NT2/D1 (cell line): ENCODE results near the gene TMEM252.

ENCODE experiments used
- DNase-seq: peaks from one replicate; pipeline ENCODE4 v3.0.0-alpha.2; 2011; ENCODE audit warnings: low read depth, low spot score
- H3K27me3 ChIP-seq: 2 replicates; pipeline ENCODE4 v1.6.0; 2011; ENCODE audit warnings: mild to moderate bottlenecking; ENCODE audit not compliant: insufficient read length, insufficient read depth
- H3K36me3 ChIP-seq: 2 replicates; pipeline ENCODE4 v1.6.1; 2011; ENCODE audit warnings: mild to moderate bottlenecking, low read length, mixed read lengths; ENCODE audit not compliant: insufficient read depth, insufficient read length
- H3K4me1 ChIP-seq: 2 replicates; pipeline ENCODE4 v1.5.1; 2011; ENCODE audit not compliant: insufficient read depth, insufficient read length
- H3K4me3 ChIP-seq: 2 replicates; pipeline ENCODE4 v1.5.1; 2011; ENCODE audit warnings: low read depth; ENCODE audit not compliant: insufficient read length
- H3K9ac ChIP-seq: 2 replicates; pipeline ENCODE4 v1.6.0; 2011; ENCODE audit warnings: low read depth; ENCODE audit not compliant: insufficient read length
- H3K9me3 ChIP-seq: 2 replicates; pipeline ENCODE4 v1.5.1; 2011; ENCODE audit warnings: mild to moderate bottlenecking, low read length; ENCODE audit not compliant: insufficient read depth
- SUZ12 ChIP-seq: IDR thresholded peaks from 2 replicates; pipeline ENCODE4 v1.6.1; 2011; ENCODE audit not compliant: insufficient read length, insufficient read depth; ENCODE audit errors: extremely low read depth
- YY1 ChIP-seq: IDR thresholded peaks from 2 replicates; pipeline ENCODE4 v1.6.1; 2011; ENCODE audit not compliant: insufficient read length, insufficient read depth
- ZNF274 ChIP-seq: IDR thresholded peaks from 2 replicates; pipeline ENCODE4 v1.6.1; 2011; ENCODE audit warnings: mild to moderate bottlenecking, low read depth, low read length

Gene TMEM252

GRCh38 chr9:68538200-68538599 lies 2.5 kb downstream of the TMEM252 start:
- Histone ChIP-seq H3K36me3 (no peaks in the 10 kb centered on the region), H3K4me1 (no peaks in the 10 kb centered on the region), H3K9me3 (no peaks in the 10 kb centered on the region), H3K9ac (no peak overlapping the region), H3K27me3 (peaks cover 4% of the 10 kb centered on the region), H3K4me3 (no peak overlapping the region)
- DNase-seq, result no peak
- TF ChIP-seq ZNF274, result no peak
- TF ChIP-seq YY1, result no peak
- TF ChIP-seq SUZ12, result no peak

DNA sequence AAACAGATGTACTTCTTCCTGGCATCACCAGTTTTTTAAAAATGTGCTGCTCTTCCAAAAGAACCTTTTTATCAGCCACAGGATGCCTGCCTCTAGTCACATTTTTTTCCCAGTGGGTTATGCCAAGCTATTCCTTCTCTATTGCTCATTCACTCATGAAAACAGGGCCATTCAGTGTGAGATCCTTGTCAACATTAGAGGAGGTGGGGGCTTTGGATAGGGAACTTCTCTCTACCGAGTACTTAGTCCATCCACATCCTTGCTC lies 3.1 kb downstream of the TMEM252 start:
- peaks cover 5% of the 10 kb centered on the region for H3K27me3 ChIP-seq
- no peaks in the 10 kb centered on the region for H3K9me3 ChIP-seq
- H3K9ac ChIP-seq, result no peak overlapping the region
- TF ChIP-seq SUZ12, result no peak
- no peak for TF ChIP-seq YY1
- no peak for TF ChIP-seq ZNF274
- no peak for DNase-seq
- no peaks in the 10 kb centered on the region for H3K4me1 ChIP-seq
- H3K4me3 ChIP-seq, result no peak overlapping the region
- H3K36me3 ChIP-seq, result no peaks in the 10 kb centered on the region

- peaks cover 3% of the 10 kb centered on the region for H3K27me3 ChIP-seq
- H3K9me3 ChIP-seq, result no peaks in the 10 kb centered on the region
- no peak overlapping the region for H3K4me3 ChIP-seq
- TF ChIP-seq SUZ12 (no peak), YY1 (no peak), ZNF274 (no peak)
- no peak for DNase-seq
- H3K4me1 ChIP-seq, result no peaks in the 10 kb centered on the region
- no peaks in the 10 kb centered on the region for H3K36me3 ChIP-seq
- no peak overlapping the region for H3K9ac ChIP-seq
Observed at GRCh38 chr9:68536876-68537615, 3.6 kb downstream of the TMEM252 start.

DNA sequence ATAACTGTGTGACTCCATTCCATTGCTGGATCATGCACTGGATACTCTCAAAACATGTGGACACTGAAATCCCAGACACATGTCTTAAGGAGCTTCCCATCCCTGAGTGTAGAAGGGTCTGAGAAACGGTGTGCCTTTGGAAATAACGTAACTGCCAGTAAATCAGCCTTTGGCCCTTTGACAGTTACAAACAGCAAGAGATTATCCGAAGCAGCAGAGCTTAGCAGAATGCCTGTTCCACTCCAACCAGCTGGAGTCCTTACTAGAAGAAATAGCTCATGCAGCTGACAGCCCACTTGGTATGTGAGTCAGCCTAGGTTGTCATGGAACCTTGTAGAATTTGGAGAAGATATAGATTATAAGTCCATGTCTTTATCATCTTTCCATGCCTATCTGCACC lies 7.0 kb downstream of the TMEM252 start:
- peaks cover 19% of the 10 kb centered on the region for H3K27me3 ChIP-seq
- no peak for TF ChIP-seq ZNF274
- no peak for TF ChIP-seq SUZ12
- TF ChIP-seq YY1, result no peak

GRCh38 chr9:68532131-68532530 lies 8.6 kb downstream of the TMEM252 start:
- no peaks in the 10 kb centered on the region for H3K4me1 ChIP-seq

More for the DNA sequence above, 7.0 kb downstream of the TMEM252 start:
- no peak for DNase-seq
- Histone ChIP-seq H3K9ac (no peak overlapping the region), H3K36me3 (no peaks in the 10 kb centered on the region), H3K9me3 (no peaks in the 10 kb centered on the region), H3K4me3 (no peak overlapping the region), H3K4me1 (no peaks in the 10 kb centered on the region)

DNA sequence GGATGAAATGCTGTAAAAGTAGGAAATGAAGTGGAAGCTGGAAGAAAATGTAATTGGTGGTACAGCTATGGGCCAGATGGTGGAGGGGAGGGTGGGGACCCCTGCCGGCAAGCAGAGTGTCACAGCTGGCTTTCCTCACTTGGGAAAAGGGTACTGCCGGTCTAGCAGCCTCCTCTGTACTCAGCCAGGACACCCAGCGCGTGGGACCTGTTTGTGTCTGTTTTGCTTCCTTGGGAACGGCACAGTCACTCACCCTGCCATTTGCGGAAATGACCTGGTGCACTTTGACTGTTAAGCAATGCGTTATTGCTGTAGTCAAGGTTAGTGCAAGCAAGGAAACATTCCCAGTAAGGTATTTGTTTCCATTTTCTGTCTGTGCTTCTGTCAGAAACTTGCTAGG lies 10.1 kb downstream of the TMEM252 start:
- H3K27me3 ChIP-seq, result peaks cover 20% of the 10 kb centered on the region
- TF ChIP-seq ZNF274, result no peak
- TF ChIP-seq YY1, result no peak
- no peak for TF ChIP-seq SUZ12

More at GRCh38 chr9:68532131-68532530, 8.6 kb downstream of the TMEM252 start:
- H3K9ac ChIP-seq, result no peak overlapping the region
- H3K27me3 ChIP-seq, result peaks cover 20% of the 10 kb centered on the region
- no peaks in the 10 kb centered on the region for H3K9me3 ChIP-seq
- DNase-seq, result no peak
- TF ChIP-seq ZNF274 (no peak), YY1 (no peak), SUZ12 (no peak)
- H3K36me3 ChIP-seq, result no peaks in the 10 kb centered on the region
- H3K4me3 ChIP-seq, result no peak overlapping the region

DNA sequence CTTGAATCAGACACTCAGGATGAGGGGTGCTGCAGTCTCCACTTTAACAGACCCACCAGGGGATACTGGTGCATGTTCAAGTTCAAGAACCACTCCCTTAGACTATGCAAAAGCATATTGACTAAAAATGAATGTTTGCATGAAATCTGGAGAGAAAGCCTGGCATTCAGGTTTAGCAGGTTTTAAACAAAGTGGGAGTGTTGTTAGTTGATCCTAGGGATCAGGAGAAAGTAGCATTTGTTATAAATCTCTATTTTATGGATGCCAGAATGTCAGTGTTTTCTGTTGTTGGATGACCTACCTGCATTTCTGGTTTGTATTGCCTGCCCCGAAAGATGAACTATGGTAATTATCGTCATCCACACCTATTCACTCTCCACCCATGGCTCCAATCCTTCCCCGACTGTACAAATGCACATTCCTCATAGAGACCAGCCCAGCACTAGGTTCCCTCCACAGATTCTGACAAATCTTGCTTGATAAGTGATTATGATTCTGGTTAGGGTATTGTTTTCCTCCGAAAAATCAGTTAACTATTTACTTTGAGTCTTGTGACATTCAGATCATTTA lies 17.2 kb downstream of the TMEM252 start:
- H3K4me3 ChIP-seq, result no peak overlapping the region

More for the DNA sequence above, 10.1 kb downstream of the TMEM252 start:
- no peaks in the 10 kb centered on the region for H3K9me3 ChIP-seq
- no peak for DNase-seq
- no peaks in the 10 kb centered on the region for H3K36me3 ChIP-seq
- no peak overlapping the region for H3K9ac ChIP-seq
- no peaks in the 10 kb centered on the region for H3K4me1 ChIP-seq
- no peak overlapping the region for H3K4me3 ChIP-seq

DNA sequence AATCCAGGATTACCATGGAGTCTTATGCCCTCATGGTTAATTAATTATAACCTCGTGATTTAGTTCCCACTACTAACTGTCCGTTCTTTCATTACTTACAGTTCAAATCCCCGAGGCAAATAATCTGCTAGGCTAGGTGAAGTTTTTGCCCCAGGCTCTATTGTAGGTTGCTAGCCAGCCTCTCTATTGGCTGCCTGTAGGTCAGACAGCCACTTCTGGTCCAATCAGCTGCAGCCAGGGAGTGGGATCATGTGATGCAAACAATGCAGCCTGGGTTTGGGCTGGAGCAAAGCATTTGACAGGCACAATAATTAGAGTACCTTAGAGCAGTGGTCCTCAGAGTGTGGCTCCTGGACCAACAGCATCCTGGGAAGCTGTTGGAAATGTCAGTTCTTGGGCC lies 17.7 kb downstream of the TMEM252 start:
- no peak for DNase-seq
- H3K9me3 ChIP-seq, result peaks cover 11% of the 10 kb centered on the region
- H3K27me3 ChIP-seq, result peaks cover 51% of the 10 kb centered on the region
- H3K4me3 ChIP-seq, result no peak overlapping the region
- H3K36me3 ChIP-seq, result no peaks in the 10 kb centered on the region
- H3K9ac ChIP-seq, result no peak overlapping the region
- no peaks in the 10 kb centered on the region for H3K4me1 ChIP-seq
- TF ChIP-seq YY1 (no peak), SUZ12 (no peak), ZNF274 (no peak)

More for the DNA sequence above, 17.2 kb downstream of the TMEM252 start:
- no peak for DNase-seq
- no peak overlapping the region for H3K9ac ChIP-seq
- no peaks in the 10 kb centered on the region for H3K4me1 ChIP-seq
- H3K9me3 ChIP-seq, result peaks cover 6% of the 10 kb centered on the region
- H3K27me3 ChIP-seq, result peaks cover 46% of the 10 kb centered on the region
- TF ChIP-seq SUZ12, result no peak
- no peak for TF ChIP-seq YY1
- no peak for TF ChIP-seq ZNF274
- no peaks in the 10 kb centered on the region for H3K36me3 ChIP-seq
